Calu3 (cell line): Measurements from ENCODE around the gene IL1B. TPM values are rescaled to one million over a fixed set of nuclear protein-coding genes. Genes with fewer than 3 reads are reported as not detected.

ENCODE experiments used
- BruUV-seq: library from RNA; stranded (reverse); fragments of 400-500 nt; replicated peaks from 2 replicates; lab custom pipeline; 2021; lab: Mats Ljungman, UMichigan
- CTCF ChIA-PET: fragments of 300-600 bp; sonication (Branson Sonifier 250); formaldehyde crosslinking; loops from one replicate; lab custom pipeline; 2022; ENCODE audit warnings: antibody characterized with exemption; lab: Charles Lee
- DNase-seq: peaks from one replicate; pipeline ENCODE4 v3.0.0; 2022
- H3K27ac Mint-ChIP-seq: one replicate; pipeline ENCODE4 v1.8.0; 2022; ENCODE audit warnings: mixed read lengths; ENCODE audit not compliant: unreplicated experiment
- H3K27me3 Mint-ChIP-seq: one replicate; pipeline ENCODE4 v1.8.0; 2022; ENCODE audit warnings: mixed read lengths; ENCODE audit not compliant: unreplicated experiment
- H3K36me3 Mint-ChIP-seq: one replicate; pipeline ENCODE4 v1.8.0; 2022; ENCODE audit warnings: mild to moderate bottlenecking, moderate library complexity, mixed read lengths; ENCODE audit not compliant: insufficient read depth, unreplicated experiment
- H3K4me1 Mint-ChIP-seq: one replicate; pipeline ENCODE4 v1.8.0; 2022; ENCODE audit warnings: mild to moderate bottlenecking, low read depth, mixed read lengths; ENCODE audit not compliant: unreplicated experiment
- H3K4me3 Mint-ChIP-seq: one replicate; pipeline ENCODE4 v1.8.0; 2022; ENCODE audit warnings: mild to moderate bottlenecking, low read depth, moderate library complexity, mixed read lengths; ENCODE audit not compliant: unreplicated experiment
- H3K9me3 Mint-ChIP-seq: one replicate; pipeline ENCODE4 v1.8.0; 2022; ENCODE audit warnings: low read depth, mixed read lengths; ENCODE audit not compliant: unreplicated experiment
- intact Hi-C: fragments of 100-400 bp; cut with micrococcal nuclease; formaldehyde crosslinking; loops from one replicate; pipeline ENCODE4 v1.10.0; 2022; ENCODE audit not compliant: unreplicated experiment
- total RNA-seq: library from RNA; stranded (reverse); gene quantifications from 2 replicates; pipeline ENCODE4 v1.2.3, GENCODE V29; 2022
- TF ChIP-seq, protein P1 (sequence below): fragments of 200-600 bp; IDR thresholded peaks from one replicate; pipeline ENCODE4 v1.8.0; 2022; ENCODE audit warnings: antibody characterized with exemption; ENCODE audit not compliant: unreplicated experiment

IL1B gene
- total RNA-seq, 1 experiment from 2014 or later: 15.5 TPM

DNA sequence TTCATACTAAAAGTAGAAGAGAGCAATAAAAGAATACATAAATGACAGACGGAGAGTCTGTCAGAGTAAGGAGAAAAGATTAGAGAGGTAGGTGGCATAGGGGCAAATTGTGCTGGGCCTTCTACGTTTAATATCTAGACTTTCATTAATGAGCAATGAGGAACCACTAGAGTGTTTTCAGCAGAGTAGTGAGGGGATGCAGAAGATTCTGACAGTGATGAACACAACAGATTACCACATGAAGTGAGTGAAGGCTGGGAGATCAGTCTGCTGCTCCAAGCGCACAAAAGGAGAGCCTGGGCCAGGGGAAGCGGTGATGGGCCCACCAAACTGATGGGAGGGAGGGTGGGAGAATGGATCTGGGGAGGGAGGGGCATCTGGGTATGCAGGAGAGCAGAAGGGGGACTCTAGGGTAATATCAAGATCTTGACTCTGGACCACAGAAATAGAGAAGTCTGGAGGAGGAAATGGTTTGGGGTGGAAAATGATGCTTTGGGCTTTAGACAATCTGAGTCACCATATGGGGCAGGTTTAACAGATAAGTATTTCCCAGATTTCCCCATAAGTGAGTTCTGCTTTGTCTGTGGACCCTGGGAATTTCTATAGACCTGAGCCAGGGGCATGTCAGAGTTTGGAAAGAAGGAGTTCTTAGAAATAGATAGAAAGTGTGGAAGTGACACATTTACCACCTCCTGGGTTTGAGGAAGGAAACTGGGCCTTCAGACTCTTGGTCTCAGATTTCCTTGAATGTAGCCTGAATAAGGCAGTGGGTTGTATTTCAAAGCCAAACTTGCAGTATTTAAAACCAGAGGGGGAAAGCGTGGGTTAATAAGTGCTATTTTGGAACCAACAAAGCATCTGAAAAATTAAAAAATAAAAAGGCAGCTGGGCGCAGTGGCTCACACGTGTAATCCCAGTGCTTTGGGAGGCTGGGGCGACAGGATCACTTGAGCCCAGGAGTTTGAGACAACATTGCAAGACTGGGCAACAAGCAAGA, 37.3 kb downstream of the IL1B start:
- no TSS peak for BruUV-seq
- TF ChIP-seq, protein P1, sequence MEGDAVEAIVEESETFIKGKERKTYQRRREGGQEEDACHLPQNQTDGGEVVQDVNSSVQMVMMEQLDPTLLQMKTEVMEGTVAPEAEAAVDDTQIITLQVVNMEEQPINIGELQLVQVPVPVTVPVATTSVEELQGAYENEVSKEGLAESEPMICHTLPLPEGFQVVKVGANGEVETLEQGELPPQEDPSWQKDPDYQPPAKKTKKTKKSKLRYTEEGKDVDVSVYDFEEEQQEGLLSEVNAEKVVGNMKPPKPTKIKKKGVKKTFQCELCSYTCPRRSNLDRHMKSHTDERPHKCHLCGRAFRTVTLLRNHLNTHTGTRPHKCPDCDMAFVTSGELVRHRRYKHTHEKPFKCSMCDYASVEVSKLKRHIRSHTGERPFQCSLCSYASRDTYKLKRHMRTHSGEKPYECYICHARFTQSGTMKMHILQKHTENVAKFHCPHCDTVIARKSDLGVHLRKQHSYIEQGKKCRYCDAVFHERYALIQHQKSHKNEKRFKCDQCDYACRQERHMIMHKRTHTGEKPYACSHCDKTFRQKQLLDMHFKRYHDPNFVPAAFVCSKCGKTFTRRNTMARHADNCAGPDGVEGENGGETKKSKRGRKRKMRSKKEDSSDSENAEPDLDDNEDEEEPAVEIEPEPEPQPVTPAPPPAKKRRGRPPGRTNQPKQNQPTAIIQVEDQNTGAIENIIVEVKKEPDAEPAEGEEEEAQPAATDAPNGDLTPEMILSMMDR: no peak
- H3K27me3 Mint-ChIP-seq: no peaks in the 10 kb centered on the region
- peaks cover 28% of the 10 kb centered on the region for H3K36me3 Mint-ChIP-seq
- H3K9me3 Mint-ChIP-seq: peaks cover 11% of the 10 kb centered on the region
- peak overlapping the region; percentile 37 for H3K27ac Mint-ChIP-seq
- no peak for DNase-seq
- no peak overlapping the region for H3K4me3 Mint-ChIP-seq
- peaks cover 74% of the 10 kb centered on the region for H3K4me1 Mint-ChIP-seq
- intact Hi-C loops: no loop called here
- CTCF ChIA-PET: no interaction called here

DNA sequence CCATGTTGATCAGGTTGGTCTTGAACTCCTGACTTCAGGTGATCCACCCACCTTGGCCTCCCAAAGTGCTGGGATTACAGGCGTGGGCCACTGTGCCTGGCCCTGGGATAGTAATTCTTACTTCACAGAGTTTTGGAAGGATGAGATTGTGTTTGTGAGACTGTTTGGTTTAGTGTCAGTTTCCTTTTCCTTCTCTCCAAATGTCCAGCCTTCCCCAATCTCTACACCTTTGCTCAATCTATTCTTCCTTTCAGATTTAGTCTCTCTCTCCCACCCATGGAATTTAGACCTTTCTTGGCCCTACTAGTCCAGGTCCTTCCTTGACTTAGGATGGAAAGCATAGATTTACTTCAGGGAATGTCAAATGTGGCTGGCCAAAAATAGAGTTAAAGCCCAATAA, 40.1 kb downstream of the IL1B start:
- Mint-ChIP-seq H3K27me3 (no peaks in the 10 kb centered on the region), H3K36me3 (peaks cover 30% of the 10 kb centered on the region), H3K4me1 (peaks cover 80% of the 10 kb centered on the region), H3K9me3 (peaks cover 11% of the 10 kb centered on the region), H3K4me3 (no peak overlapping the region), H3K27ac (peak overlapping the region; percentile 31)
- CTCF ChIA-PET: interaction anchor here (0.7 to 1.7 kb wide), 3 partner anchors 12 to 146 kb away, joined by 4 to 9 read pairs (median 6); partner anchors contain the start of gene IL1A
- no peak for DNase-seq
- TF ChIP-seq, protein P1: no peak
- no TSS peak for BruUV-seq
- intact Hi-C loops: no loop called here

DNA sequence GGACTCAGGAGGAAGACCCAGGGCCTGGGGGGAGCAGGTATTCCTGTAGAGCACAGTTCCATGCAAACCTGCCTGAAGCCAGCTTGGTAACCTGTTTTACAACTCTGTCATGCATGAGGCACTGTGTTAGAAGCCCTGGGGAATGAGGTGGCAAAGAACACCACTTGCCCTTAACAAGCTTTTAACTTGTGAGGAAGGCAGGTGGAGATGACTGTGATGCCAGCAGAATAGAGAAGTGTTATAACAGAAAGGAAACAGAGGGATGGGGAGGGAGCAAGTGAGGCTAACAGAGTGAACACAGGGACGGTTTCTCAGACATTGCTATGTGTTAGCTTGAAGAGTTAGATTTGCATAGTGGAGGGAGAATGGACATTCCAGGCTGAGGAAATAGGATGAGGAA, 40.8 kb downstream of the IL1B start:
- TF ChIP-seq, protein P1: no peak
- H3K9me3 Mint-ChIP-seq: peaks cover 11% of the 10 kb centered on the region
- DNase-seq: peak; percentile 79
- BruUV-seq: no TSS peak
- peaks cover 30% of the 10 kb centered on the region for H3K36me3 Mint-ChIP-seq
- H3K4me1 Mint-ChIP-seq: peaks cover 83% of the 10 kb centered on the region
- peak overlapping the region; percentile 99 for H3K27ac Mint-ChIP-seq
- intact Hi-C loops: no loop called here
- no peaks in the 10 kb centered on the region for H3K27me3 Mint-ChIP-seq
- CTCF ChIA-PET: interaction anchor here (0.9 to 1.7 kb wide), 4 partner anchors 11 to 163 kb away, joined by 3 to 9 read pairs (median 4); partner anchors contain the start of gene IL1A
- H3K4me3 Mint-ChIP-seq: peak overlapping the region; percentile 43

DNA sequence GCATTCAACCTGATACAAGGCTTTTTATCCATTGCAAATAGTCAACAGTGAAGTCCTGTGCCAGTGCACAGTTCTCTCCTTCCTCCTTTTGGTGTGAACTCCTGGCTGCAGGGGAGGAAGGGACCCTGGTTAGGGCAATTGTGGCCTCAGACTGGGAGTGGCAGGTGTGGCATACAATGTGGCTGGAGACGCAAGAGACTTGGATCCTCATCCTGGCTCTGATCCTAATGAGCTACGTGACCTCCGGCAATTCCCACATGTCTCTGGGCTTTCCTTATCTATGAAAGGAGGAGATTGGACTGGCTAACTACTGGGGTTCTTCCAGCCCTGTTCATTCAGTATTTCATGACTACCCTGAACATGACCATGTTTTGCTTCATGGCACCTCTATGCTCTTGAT, 41.7 kb downstream of the IL1B start:
- CTCF ChIA-PET: interaction anchor here (1.2 to 1.7 kb wide), 3 partner anchors 10 to 164 kb away, joined by 3 to 9 read pairs (median 4); partner anchors contain the start of gene IL1A
- Mint-ChIP-seq H3K9me3 (peaks cover 7% of the 10 kb centered on the region), H3K36me3 (peaks cover 30% of the 10 kb centered on the region), H3K4me1 (peaks cover 84% of the 10 kb centered on the region), H3K27ac (peak overlapping the region; percentile 99), H3K27me3 (no peaks in the 10 kb centered on the region), H3K4me3 (no peak overlapping the region)
- TF ChIP-seq, protein P1: no peak
- DNase-seq: peak; percentile 63
- no TSS peak for BruUV-seq
- intact Hi-C loops: loop anchor here (1.0 kb wide), 1 partner anchor 9 kb away; no protein-coding TSS in a partner anchor
